Measurements from ENCODE around the gene PHTF2.

PHTF2 gene

GRCh38 chr7:77910124-77910523 is 111.6 kb downstream of the PHTF2 start:
- Histone ChIP-seq H3K4me1 (ENCODE audit: control insufficient read depth, low read length) (peaks cover 78% of the 10 kb centered on the region), H3K9me2 (replicated peaks; ENCODE audit: control insufficient read depth, low read length) (no peaks in the 10 kb centered on the region), H3K27me3 (ENCODE audit: control insufficient read depth, low read length) (no peaks in the 10 kb centered on the region), H3K36me3 (ENCODE audit: control insufficient read depth, low read length) (peaks cover 50% of the 10 kb centered on the region), H4K20me1 (ENCODE audit: control insufficient read depth, insufficient read depth, low read depth, low read length) (no peaks in the 10 kb centered on the region), H3K79me2 (ENCODE audit: control insufficient read depth, low read length) (no peaks in the 10 kb centered on the region; the same call in 1 of the 2 replicates), H3K9me3 (ENCODE audit: control insufficient read depth, insufficient read depth, low read length) (no peaks in the 10 kb centered on the region), H3K27ac (ENCODE audit: low read depth, low read length) (0 out of 2 replicates have a peak overlapping the region, but pooled peaks have one; percentile 98), H3K4me3 (ENCODE audit: low read length) (no peak overlapping the region), H3F3A (ENCODE audit: control insufficient read depth, insufficient read depth) (peaks cover 29% of the 10 kb centered on the region), H3K4me2 (ENCODE audit: low read length) (no peak overlapping the region)
- TF ChIP-seq, protein P1, sequence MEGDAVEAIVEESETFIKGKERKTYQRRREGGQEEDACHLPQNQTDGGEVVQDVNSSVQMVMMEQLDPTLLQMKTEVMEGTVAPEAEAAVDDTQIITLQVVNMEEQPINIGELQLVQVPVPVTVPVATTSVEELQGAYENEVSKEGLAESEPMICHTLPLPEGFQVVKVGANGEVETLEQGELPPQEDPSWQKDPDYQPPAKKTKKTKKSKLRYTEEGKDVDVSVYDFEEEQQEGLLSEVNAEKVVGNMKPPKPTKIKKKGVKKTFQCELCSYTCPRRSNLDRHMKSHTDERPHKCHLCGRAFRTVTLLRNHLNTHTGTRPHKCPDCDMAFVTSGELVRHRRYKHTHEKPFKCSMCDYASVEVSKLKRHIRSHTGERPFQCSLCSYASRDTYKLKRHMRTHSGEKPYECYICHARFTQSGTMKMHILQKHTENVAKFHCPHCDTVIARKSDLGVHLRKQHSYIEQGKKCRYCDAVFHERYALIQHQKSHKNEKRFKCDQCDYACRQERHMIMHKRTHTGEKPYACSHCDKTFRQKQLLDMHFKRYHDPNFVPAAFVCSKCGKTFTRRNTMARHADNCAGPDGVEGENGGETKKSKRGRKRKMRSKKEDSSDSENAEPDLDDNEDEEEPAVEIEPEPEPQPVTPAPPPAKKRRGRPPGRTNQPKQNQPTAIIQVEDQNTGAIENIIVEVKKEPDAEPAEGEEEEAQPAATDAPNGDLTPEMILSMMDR (IDR thresholded peaks at IDR 0.05; ENCODE audit: low read depth, low read length, poor library complexity, severe bottlenecking) = peak; percentile 29
- no peak for TF ChIP-seq EZH2phosphoT487 (IDR thresholded peaks at IDR 0.05; ENCODE audit: borderline replicate concordance, low read length)

DNA sequence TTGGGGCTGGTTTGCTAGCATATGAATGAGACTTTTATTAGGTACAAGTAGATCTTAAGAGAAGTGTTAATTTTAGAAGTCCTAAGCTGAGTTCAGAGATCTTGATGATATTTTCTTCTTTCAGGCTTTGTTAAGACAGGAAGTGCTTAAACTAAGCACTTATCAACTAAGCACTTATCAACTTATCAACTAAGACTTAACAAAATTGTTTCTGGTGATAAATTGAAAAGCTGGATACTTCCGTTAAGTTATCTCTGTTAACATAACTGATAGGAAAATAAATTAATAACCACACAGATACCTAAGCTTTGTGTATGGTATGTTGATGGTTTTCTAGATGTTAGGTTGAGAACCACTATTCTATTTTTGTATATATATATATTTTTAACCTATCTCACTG is 113.7 kb downstream of the PHTF2 start:
- peak overlapping the region; percentile 56 for H3K4me2 ChIP-seq (ENCODE audit: low read length)
- H3K4me3 ChIP-seq (ENCODE audit: low read length) = peak overlapping the region; percentile 35
- H3K9me3 ChIP-seq (ENCODE audit: control insufficient read depth, insufficient read depth, low read length) = no peaks in the 10 kb centered on the region
- H3F3A ChIP-seq (ENCODE audit: control insufficient read depth, insufficient read depth) = peaks cover 9% of the 10 kb centered on the region
- H3K27me3 ChIP-seq (ENCODE audit: control insufficient read depth, low read length) = no peaks in the 10 kb centered on the region
- TF ChIP-seq EZH2phosphoT487 (IDR thresholded peaks at IDR 0.05; ENCODE audit: borderline replicate concordance, low read length) = no peak
- TF ChIP-seq, protein P1 (IDR thresholded peaks at IDR 0.05; ENCODE audit: low read depth, low read length, poor library complexity, severe bottlenecking) = no peak
- H3K27ac ChIP-seq (ENCODE audit: low read depth, low read length) = peak overlapping the region; percentile 52
- no peaks in the 10 kb centered on the region; the same call in 1 of the 2 replicates for H3K79me2 ChIP-seq (ENCODE audit: control insufficient read depth, low read length)
- no peaks in the 10 kb centered on the region for H3K9me2 ChIP-seq (replicated peaks; ENCODE audit: control insufficient read depth, low read length)
- peaks cover 66% of the 10 kb centered on the region for H3K4me1 ChIP-seq (ENCODE audit: control insufficient read depth, low read length)
- H4K20me1 ChIP-seq (ENCODE audit: control insufficient read depth, insufficient read depth, low read depth, low read length) = no peaks in the 10 kb centered on the region
- H3K36me3 ChIP-seq (ENCODE audit: control insufficient read depth, low read length) = peaks cover 48% of the 10 kb centered on the region

- Histone ChIP-seq H3K36me3 (ENCODE audit: control insufficient read depth, low read length) (peaks cover 35% of the 10 kb centered on the region), H3F3A (ENCODE audit: control insufficient read depth, insufficient read depth) (no peaks in the 10 kb centered on the region), H4K20me1 (ENCODE audit: control insufficient read depth, insufficient read depth, low read depth, low read length) (no peaks in the 10 kb centered on the region), H3K4me3 (ENCODE audit: low read length) (no peak overlapping the region), H3K4me1 (ENCODE audit: control insufficient read depth, low read length) (peaks cover 56% of the 10 kb centered on the region), H3K9me3 (ENCODE audit: control insufficient read depth, insufficient read depth, low read length) (no peaks in the 10 kb centered on the region), H3K9me2 (replicated peaks; ENCODE audit: control insufficient read depth, low read length) (no peaks in the 10 kb centered on the region), H3K27ac (ENCODE audit: low read depth, low read length) (no peak overlapping the region), H3K79me2 (ENCODE audit: control insufficient read depth, low read length) (no peaks in the 10 kb centered on the region; the same call in 1 of the 2 replicates), H3K4me2 (ENCODE audit: low read length) (no peak overlapping the region), H3K27me3 (ENCODE audit: control insufficient read depth, low read length) (no peaks in the 10 kb centered on the region)
- TF ChIP-seq, protein P1 (IDR thresholded peaks at IDR 0.05; ENCODE audit: low read depth, low read length, poor library complexity, severe bottlenecking) = no peak
- TF ChIP-seq EZH2phosphoT487 (IDR thresholded peaks at IDR 0.05; ENCODE audit: borderline replicate concordance, low read length) = no peak
These were observed 115.5 kb downstream of the PHTF2 start for GRCh38 chr7:77913977-77914607.
